Ishikawa (cell line): ENCODE measurements around the gene ARFGAP3.

Experiments used
- CREB1 ChIP-seq: IDR thresholded peaks from 2 replicates; pipeline ENCODE4 v1.6.1; 2012; ENCODE audit warnings: low read depth
- EP300 ChIP-seq: IDR thresholded peaks from 2 replicates; pipeline ENCODE4 v1.6.1; 2012; ENCODE audit warnings: borderline replicate concordance
- FOXM1 ChIP-seq: IDR thresholded peaks from 2 replicates; pipeline ENCODE4 v1.6.1; 2012; ENCODE audit warnings: low read depth, borderline replicate concordance
- TAF1 ChIP-seq: IDR thresholded peaks from 2 replicates; pipeline ENCODE4 v1.6.1; 2012; ENCODE audit warnings: low read depth, mild to moderate bottlenecking
- TCF12 ChIP-seq: IDR thresholded peaks from 2 replicates; pipeline ENCODE4 v1.6.1; 2012; ENCODE audit warnings: low read depth

- no peak for TF ChIP-seq TAF1
- TF ChIP-seq FOXM1: no peak
- no peak for TF ChIP-seq TCF12
- TF ChIP-seq EP300: peak; percentile 17; the same call in 1 of the 2 replicates
- no peak for TF ChIP-seq CREB1
These were observed 51.8 kb downstream of the ARFGAP3 start for GRCh38 chr22:42805016-42805997.
